Neuron (in vitro differentiated cells): ENCODE results near the gene ATP2B1.

Source experiments
- H2AFZ ChIP-seq: one replicate; pipeline ENCODE4 v1.6.1; 2013; ENCODE audit warnings: low read depth, mild to moderate bottlenecking, inconsistent platforms, low read length, moderate library complexity
- H3K27me3 ChIP-seq: one replicate; pipeline ENCODE4 v1.6.1; 2013; ENCODE audit warnings: low read length; ENCODE audit not compliant: insufficient read depth
- H3K36me3 ChIP-seq: one replicate; pipeline ENCODE4 v1.6.1; 2013; ENCODE audit warnings: low read length; ENCODE audit not compliant: insufficient read depth
- H3K4me1 ChIP-seq: one replicate; pipeline ENCODE4 v1.6.1; 2013; ENCODE audit warnings: low read length; ENCODE audit not compliant: insufficient read depth
- H3K4me3 ChIP-seq: 2 replicates; pipeline ENCODE4 v1.5.1; 2013; ENCODE audit warnings: mild to moderate bottlenecking, low read length, moderate library complexity
- H3K9me3 ChIP-seq: one replicate; pipeline ENCODE4 v1.6.1; 2013; ENCODE audit warnings: low read length

Gene ATP2B1

DNA sequence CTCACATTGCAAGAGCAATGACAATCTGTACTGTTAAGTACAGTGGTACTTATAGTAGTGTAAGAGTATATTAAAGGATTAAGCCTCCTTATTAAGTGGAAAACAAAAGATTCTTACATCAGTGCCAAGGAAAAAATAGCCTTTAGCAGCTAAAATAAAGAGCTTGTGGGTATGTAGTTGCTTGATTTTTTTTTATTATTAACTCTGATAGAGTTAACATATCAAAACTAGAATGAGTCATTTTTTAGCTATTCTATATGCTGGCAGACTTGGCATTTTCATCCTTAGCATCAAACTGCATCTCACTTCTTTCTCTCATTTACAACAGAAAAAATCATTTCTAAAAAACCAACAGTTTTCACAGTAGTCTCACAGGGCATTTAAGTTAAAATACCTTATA lies 86.5 kb downstream of the ATP2B1 start:
- no peak overlapping the region for H2AFZ ChIP-seq
- no peaks in the 10 kb centered on the region for H3K27me3 ChIP-seq
- H3K4me3 ChIP-seq: no peak overlapping the region
- H3K9me3 ChIP-seq: no peaks in the 10 kb centered on the region
- H3K4me1 ChIP-seq: no peaks in the 10 kb centered on the region
- peaks cover 16% of the 10 kb centered on the region for H3K36me3 ChIP-seq

DNA sequence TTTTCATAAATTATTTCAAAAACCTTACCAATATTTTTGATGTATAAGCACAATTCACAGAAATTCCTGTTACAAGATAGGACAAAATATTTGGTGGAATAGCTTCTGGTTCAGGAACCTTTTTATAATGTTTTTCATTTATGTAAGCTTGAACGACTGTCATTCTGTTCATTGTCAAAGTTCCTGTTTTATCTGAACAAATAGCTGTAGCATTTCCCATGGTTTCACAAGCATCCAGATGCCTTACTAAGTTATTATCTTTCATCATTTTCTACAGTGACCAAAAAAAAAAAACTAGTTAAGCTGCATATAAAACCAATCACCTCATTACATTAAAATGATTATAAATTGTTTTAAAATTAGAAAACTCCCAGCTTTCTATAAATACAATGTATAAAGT lies 87.1 kb downstream of the ATP2B1 start:
- Histone ChIP-seq H3K9me3 (no peaks in the 10 kb centered on the region), H3K27me3 (no peaks in the 10 kb centered on the region), H3K4me3 (no peak overlapping the region), H2AFZ (no peak overlapping the region), H3K4me1 (no peaks in the 10 kb centered on the region), H3K36me3 (peaks cover 10% of the 10 kb centered on the region)

- Histone ChIP-seq H3K9me3 (no peaks in the 10 kb centered on the region), H3K4me1 (no peaks in the 10 kb centered on the region), H2AFZ (no peak overlapping the region), H3K36me3 (peaks cover 5% of the 10 kb centered on the region), H3K4me3 (no peak overlapping the region), H3K27me3 (no peaks in the 10 kb centered on the region)
These were observed 88.9 kb downstream of the ATP2B1 start for GRCh38 chr12:89619764-89620163.

- H3K27me3 ChIP-seq: no peaks in the 10 kb centered on the region
- no peaks in the 10 kb centered on the region for H3K4me1 ChIP-seq
- no peaks in the 10 kb centered on the region for H3K9me3 ChIP-seq
- H2AFZ ChIP-seq: no peak overlapping the region
- no peak overlapping the region for H3K4me3 ChIP-seq
- peaks cover 7% of the 10 kb centered on the region for H3K36me3 ChIP-seq
These were observed 90.3 kb downstream of the ATP2B1 start for GRCh38 chr12:89618113-89618862.

GRCh38 chr12:89610366-89610765 lies 98.3 kb downstream of the ATP2B1 start:
- Histone ChIP-seq H2AFZ (no peak overlapping the region), H3K9me3 (no peaks in the 10 kb centered on the region), H3K4me3 (no peak overlapping the region), H3K36me3 (peaks cover 28% of the 10 kb centered on the region), H3K27me3 (no peaks in the 10 kb centered on the region), H3K4me1 (no peaks in the 10 kb centered on the region)

DNA sequence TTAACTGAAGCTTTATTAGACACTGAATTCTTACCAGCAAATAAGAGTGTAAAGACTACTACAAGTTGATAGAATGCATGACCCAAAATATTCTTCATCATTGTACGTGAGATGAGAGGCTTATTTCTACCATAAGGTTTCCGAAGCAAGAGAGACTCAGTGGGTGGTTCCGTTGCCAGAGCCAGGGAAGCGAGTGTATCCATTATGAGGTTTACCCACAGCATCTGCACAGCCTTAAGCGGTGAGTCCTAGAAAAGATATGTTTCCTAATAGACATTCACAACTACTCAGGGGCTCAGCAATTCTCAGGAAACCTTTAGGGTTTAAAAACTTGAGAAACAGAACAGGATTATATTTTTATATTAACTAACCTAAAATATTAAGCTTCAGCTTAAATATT lies 105.0 kb downstream of the ATP2B1 start:
- H3K4me3 ChIP-seq: no peak overlapping the region
- H3K27me3 ChIP-seq: no peaks in the 10 kb centered on the region
- no peaks in the 10 kb centered on the region for H3K4me1 ChIP-seq
- H3K36me3 ChIP-seq: peaks cover 34% of the 10 kb centered on the region
- no peaks in the 10 kb centered on the region for H3K9me3 ChIP-seq
- no peak overlapping the region for H2AFZ ChIP-seq

DNA sequence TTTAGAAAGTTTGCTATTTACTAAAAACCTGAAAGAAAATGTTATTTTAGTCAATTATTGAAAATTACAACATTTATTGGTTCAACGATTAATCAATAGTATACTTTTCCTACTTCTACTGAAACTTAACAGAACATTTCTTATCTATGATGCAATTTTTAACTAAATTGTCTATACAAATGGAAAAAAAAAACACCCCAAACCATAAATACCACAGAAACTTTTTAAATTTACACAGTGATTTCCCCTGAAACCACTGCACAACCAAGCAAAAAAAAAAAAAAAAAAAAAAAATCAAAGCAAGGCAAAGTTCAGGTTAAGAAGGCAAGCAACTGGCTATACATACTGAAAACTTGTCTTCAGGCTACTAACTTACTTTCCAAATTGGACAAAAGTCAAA lies 110.9 kb downstream of the ATP2B1 start:
- H3K27me3 ChIP-seq: no peaks in the 10 kb centered on the region
- no peaks in the 10 kb centered on the region for H3K4me1 ChIP-seq
- no peaks in the 10 kb centered on the region for H3K9me3 ChIP-seq

GRCh38 chr12:89597210-89597609 lies 111.4 kb downstream of the ATP2B1 start:
- Histone ChIP-seq H3K36me3 (peaks cover 10% of the 10 kb centered on the region), H3K9me3 (no peaks in the 10 kb centered on the region), H3K27me3 (no peaks in the 10 kb centered on the region), H3K4me3 (no peak overlapping the region), H3K4me1 (no peaks in the 10 kb centered on the region), H2AFZ (no peak overlapping the region)

More for the DNA sequence above, 110.9 kb downstream of the ATP2B1 start:
- Histone ChIP-seq H2AFZ (no peak overlapping the region), H3K36me3 (peaks cover 12% of the 10 kb centered on the region), H3K4me3 (no peak overlapping the region)

DNA sequence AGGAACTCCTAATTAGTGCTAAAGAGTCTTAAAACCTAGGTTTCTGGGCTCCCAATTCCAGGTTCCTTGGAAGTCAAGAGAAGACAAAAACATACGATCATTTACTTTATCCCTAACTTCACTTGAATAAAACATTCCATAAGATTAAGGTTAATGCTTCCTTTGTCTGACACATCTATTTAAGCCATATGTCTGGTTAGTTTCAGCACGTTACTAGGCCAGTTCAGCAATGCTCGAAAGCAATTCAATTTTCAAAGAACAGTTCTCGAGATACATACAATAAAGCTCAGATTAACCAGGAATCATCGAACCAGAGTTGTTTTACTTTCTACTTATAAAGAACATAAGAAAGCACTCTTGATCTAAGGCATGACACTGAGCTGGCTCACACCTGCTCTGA lies 114.8 kb downstream of the ATP2B1 start:
- Histone ChIP-seq H3K27me3 (no peaks in the 10 kb centered on the region), H3K4me3 (no peak overlapping the region), H3K4me1 (no peaks in the 10 kb centered on the region), H3K9me3 (no peaks in the 10 kb centered on the region), H3K36me3 (peaks cover 16% of the 10 kb centered on the region), H2AFZ (no peak overlapping the region)

DNA sequence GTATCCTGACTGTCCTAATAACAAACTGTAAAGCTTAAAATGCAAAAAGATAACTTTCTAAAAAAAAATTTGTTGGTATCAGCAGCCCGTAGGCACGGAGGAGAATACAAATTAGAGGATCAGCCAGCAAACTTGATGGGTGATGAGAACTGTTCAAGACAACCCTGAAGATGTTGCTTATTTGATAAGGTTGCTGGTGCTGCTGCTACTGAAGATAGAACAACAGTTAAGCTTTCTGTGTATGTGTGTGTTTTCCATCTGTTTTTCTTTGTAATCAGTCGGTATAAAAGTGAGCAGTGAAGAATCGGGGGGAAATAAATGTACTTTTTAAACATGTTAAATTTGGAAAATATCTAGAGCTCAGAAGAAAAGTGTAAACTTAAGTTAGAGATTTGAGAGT lies 115.4 kb downstream of the ATP2B1 start:
- peaks cover 11% of the 10 kb centered on the region for H3K36me3 ChIP-seq

DNA sequence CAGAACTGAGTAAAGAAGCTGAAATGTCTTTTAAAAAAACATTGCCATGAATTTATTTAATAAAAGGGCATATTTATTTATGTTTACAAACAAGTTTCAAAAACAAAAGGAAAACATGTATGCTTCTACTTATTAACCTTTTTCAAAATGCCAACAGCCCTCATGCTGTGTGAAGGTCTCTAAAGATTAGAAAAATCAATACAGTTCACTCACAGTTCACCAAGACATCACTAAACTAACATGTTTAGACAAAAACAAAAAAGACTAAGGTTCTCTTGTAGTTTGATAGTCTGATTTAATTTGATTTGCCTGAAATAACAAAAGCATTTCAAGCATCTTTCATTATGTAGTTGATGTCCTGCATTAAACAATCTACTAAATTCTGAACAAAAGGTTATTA lies 118.9 kb downstream of the ATP2B1 start:
- Histone ChIP-seq H2AFZ (no peak overlapping the region), H3K9me3 (no peaks in the 10 kb centered on the region), H3K4me3 (no peak overlapping the region), H3K36me3 (peaks cover 11% of the 10 kb centered on the region), H3K4me1 (no peaks in the 10 kb centered on the region), H3K27me3 (no peaks in the 10 kb centered on the region)

More for the DNA sequence above, 115.4 kb downstream of the ATP2B1 start:
- H3K27me3 ChIP-seq: no peaks in the 10 kb centered on the region
- H2AFZ ChIP-seq: no peak overlapping the region
- H3K4me3 ChIP-seq: no peak overlapping the region
- H3K4me1 ChIP-seq: no peaks in the 10 kb centered on the region
- no peaks in the 10 kb centered on the region for H3K9me3 ChIP-seq

DNA sequence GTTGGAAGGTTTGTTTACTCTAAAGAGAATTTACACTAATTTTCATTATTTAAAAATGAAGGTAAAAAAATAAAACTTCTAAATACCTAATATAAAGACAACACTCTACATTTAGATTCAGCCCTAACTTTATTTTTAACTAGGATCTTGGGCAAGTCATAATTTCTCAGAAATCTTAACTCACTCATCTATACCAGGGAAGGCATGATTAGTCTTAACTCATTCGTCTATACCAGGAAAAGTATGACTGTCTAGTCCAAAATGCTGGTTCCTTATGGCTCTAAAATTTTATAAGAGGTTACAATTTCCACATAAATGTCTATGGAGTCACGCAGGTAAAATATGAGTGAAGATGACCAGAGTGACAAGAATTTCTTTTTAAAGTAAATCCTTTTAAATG lies 130.1 kb downstream of the ATP2B1 start:
- Histone ChIP-seq H3K4me3 (no peak overlapping the region), H3K4me1 (peaks cover 7% of the 10 kb centered on the region), H3K36me3 (no peaks in the 10 kb centered on the region), H3K27me3 (no peaks in the 10 kb centered on the region), H3K9me3 (no peaks in the 10 kb centered on the region), H2AFZ (no peak overlapping the region)

- H3K36me3 ChIP-seq: no peaks in the 10 kb centered on the region
- H3K27me3 ChIP-seq: no peaks in the 10 kb centered on the region
- no peak overlapping the region for H3K4me3 ChIP-seq
- no peaks in the 10 kb centered on the region for H3K9me3 ChIP-seq
- no peak overlapping the region for H2AFZ ChIP-seq
- H3K4me1 ChIP-seq: peaks cover 7% of the 10 kb centered on the region
These were observed 131.9 kb downstream of the ATP2B1 start for GRCh38 chr12:89576572-89577220.
